HG03575 (cell line): ENCODE results near the gene ALKBH5.

ENCODE experiments used
- ATAC-seq: cut with Tn5 transposase; IDR thresholded peaks from one replicate; pipeline ENCODE4 v1.9.1; 2021; ENCODE audit not compliant: unreplicated experiment, insufficient number of reproducible peaks, low FRiP score; ENCODE audit errors: extremely low read depth

Gene ALKBH5

DNA sequence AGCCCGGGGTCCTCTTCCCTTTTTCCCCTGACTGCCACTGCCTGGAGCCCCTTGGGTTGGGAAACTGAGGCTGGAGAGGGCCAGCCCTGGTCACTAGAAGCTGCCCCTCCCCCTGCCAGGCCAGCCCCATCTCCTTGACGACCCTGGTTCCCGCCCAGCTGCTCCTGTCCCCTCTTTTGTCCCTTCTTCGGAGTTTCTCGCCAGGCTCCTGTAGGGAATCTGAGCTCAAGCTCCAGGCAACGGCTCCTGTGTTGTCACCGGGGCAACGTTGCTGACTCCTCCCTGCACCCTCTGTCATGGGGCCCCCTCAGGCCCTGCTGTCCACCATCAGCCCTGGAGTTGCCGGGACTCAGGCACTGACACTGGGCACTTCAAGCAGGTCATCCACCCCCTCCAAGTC is 47.5 kb downstream of the ALKBH5 start:
- no peak for ATAC-seq

- ATAC-seq = no peak
These were observed 50.3 kb downstream of the ALKBH5 start for GRCh38 chr17:18233803-18234518.

DNA sequence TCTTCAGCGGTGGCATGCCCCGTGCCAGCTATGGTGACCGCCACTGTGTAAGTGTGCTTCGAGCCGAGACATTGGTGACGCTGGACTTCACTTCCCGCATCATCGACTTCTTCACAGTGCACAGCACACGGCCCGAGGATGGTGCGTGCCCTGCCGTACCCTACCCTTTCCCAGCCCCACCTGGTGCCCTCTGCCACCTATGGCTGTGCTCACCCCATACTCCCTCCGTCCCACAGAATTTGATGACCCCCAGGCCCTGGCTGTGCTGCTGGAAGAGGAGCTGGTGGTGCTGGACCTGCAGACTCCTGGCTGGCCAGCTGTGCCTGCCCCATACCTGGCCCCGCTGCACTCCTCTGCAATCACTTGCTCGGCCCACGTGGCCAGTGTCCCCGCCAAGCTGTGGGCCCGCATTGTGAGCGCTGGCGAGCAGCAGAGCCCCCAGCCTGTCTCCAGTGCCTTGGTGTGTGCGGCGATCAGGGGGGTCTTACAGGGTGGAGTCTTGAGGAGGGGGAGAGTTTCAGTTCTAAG is 51.3 kb downstream of the ALKBH5 start:
- ATAC-seq = no peak

GRCh38 chr17:18235743-18236256 is 52.2 kb downstream of the ALKBH5 start:
- ATAC-seq = no peak

GRCh38 chr17:18236494-18236893 is 52.9 kb downstream of the ALKBH5 start:
- no peak for ATAC-seq

DNA sequence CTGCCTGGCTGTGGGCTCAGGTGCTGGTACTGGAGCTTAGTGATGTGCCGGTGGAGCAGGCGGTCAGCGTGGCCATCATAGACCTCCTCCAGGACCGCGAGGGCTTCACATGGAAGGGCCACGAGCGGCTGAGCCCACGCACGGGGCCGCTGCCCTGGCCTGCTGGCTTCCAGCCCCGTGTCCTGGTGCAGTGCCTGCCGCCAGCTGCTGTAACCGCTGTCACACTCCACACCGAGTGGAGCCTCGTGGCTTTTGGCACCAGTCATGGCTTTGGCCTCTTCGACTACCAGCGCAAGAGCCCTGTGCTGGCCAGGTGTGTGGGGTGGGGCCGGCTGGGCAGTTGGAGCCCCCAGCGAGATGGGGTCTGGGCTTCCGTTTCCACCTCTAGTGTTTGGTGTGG is 53.8 kb downstream of the ALKBH5 start:
- ATAC-seq = no peak

DNA sequence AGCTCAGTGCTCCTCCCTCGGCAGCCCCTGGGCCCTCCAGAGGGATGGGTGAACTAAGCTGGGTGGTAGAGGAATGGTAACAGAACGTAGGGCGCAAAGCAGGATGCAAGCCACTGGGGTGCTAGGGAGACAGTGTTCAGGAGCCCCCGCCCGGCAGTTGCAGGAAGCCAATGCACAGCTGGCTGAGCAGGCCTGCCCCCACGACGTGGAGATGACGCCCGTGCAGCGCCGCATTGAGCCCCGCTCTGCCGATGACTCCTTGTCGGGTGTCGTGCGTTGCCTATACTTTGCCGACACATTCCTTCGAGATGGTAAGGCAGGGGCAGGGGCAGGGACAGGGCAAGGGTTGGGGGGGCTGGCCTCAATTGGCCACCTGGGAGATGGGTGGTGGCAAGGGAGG is 54.7 kb downstream of the ALKBH5 start:
- ATAC-seq = no peak

GRCh38 chr17:18240449-18240848 is 56.8 kb downstream of the ALKBH5 start:
- no peak for ATAC-seq

DNA sequence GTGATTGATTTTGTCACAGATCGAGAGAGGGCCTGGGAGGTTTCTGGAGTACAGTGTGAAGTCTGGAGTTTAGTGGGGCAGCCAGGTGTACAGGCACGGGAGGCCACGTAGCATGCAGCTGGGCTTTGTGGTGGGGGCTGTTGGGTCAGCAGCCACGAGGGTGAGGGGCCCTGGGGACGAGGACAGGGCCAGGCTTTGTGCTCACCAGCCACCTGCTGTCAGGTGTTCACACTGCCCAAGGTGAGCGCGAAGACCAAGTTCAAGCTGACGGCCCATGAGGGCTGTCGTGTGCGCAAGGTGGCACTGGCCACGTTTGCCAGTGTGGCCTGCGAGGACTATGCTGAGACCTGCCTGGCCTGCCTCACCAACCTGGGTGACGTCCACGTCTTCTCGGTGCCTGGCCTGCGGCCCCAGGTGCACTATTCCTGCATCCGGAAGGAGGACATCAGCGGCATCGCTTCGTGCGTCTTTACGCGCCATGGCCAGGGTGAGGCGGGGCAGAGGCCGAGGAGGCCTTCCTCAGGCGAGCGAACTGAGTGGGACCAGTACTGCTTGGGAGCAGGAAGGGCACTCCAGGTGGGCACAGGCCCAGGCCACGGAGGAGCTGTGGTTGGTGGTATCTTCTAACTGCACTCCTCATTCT is 57.7 kb downstream of the ALKBH5 start:
- no peak for ATAC-seq

DNA sequence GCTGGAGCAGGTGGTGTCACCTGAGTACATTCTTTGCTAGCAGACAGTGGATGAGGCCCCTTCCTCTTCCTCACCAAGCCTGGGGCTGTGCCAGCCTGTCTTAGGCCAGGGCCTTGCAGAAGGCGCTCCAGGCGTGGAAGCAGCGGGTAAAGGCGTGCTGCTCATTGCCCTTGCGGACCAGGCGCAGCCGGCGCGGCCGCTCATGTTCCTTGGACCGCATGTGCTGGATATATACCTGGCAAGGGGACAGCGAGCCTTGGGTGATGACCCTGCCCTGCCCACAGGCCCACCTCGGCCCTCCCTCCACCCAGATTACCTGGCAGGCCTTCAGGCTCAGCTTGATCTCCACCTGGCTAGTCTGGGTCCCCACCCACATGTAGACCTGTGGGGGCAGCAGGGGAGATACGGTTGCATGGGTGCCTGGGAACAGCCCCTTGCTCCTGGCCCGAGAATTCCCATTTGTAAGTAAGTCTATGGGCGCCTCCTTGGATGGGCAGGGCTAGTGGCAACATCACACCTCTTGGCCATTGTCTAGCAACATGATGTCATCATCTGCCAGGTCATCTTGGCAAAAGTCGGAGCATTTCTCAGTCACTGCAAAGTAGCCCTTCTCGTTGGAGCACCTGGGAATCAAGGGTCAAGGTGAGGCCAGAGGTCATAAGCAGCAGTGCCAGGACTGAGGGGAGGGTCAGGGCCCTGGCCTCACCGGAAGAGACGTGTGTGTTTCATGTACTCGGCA is 61.6 kb downstream of the ALKBH5 start:
- ATAC-seq = no peak

DNA sequence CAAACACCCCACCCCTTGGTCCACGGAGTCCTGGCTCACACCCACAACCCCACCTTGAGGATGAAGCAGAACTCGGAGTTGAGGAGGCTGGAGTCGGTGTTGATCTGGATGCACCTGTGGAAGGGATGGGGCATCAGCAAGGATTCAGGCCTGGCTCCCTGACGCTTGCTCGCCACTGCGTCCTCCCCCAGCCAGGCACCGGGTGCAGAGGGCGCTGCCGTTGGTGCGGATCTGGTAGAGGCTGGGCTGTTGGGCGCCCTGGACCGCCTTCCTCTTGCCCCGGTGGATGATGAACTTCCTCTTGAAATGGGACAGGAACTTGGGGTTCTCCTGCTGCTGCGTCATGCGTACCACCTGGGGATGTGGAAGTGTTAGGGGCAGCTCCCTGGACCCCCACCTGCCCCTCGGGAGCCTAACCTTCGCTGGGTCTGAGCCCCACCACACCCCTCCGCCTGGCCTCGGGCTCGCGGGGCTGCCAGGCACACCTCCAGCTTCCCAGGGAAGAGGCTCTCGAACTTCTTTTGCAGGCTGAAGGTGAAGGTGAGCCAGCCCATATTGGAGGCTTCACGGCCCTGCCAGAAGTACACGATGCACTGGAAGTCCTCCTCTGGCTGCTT is 62.6 kb downstream of the ALKBH5 start:
- no peak for ATAC-seq

GRCh38 chr17:18246880-18247612 is 63.4 kb downstream of the ALKBH5 start:
- no peak for ATAC-seq

DNA sequence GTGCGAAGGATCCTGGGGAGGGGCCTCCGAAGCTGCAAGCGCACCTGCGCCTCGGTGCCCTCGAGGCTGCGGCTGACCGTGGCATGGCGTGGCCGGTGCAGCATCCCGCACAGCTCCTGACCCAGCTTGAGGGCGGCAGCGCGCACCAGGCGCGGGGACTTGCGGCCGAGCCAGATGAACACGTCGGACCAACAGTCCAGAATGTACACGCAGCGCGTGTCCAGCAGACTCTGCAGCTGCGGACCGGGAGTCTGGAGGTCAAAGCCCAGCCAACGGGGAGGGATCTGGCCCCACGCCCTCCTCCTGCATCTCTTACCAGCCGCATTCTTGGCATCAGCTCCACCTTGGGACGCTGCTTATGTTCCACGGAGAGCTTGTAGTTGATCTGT is 64.0 kb downstream of the ALKBH5 start:
- no peak for ATAC-seq

GRCh38 chr17:18248300-18248731 is 64.7 kb downstream of the ALKBH5 start:
- no peak for ATAC-seq

DNA sequence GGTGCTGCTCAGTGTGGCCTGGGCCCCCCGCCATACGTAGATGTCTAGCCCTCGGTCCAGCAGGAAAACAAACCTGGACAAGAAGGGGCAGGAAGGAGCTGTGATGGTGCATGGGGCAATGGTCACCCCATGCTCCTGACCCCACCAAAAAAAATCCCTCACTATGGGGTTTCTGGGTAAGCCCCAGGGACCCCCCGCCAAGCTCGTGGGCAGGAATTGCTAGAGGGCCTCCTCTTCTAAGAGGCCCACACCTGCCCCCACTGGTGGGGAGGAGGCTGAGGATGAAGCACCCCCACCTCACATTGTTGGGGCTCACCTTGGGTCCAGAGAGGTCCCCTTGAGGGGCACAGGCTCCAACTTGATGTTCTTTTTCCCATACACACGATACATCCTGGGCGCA is 65.2 kb downstream of the ALKBH5 start:
- ATAC-seq = no peak

- ATAC-seq = no peak
These were observed 66.6 kb downstream of the ALKBH5 start for GRCh38 chr17:18250259-18250658.

DNA sequence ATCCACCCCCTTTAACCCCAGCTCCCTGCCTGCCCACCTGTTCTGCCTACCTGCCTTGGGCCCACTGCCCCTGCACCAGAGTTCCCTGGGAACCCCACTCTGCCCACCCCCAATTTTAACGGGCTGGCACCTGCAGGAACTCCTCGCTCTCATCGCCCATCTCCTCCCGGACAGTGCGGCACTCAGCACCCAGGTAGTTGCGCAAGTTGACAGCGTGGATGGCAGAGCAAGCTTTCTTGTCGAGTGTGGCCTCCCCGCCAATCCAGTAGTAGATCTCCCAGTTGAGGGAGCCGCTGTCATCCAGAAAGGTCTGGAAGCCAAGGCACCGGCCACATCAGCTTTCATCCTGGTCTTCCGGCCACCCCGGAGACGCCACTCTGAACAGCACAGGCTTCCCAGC is 67.1 kb downstream of the ALKBH5 start:
- ATAC-seq = no peak

GRCh38 chr17:18251204-18251603 is 67.6 kb downstream of the ALKBH5 start:
- no peak for ATAC-seq

DNA sequence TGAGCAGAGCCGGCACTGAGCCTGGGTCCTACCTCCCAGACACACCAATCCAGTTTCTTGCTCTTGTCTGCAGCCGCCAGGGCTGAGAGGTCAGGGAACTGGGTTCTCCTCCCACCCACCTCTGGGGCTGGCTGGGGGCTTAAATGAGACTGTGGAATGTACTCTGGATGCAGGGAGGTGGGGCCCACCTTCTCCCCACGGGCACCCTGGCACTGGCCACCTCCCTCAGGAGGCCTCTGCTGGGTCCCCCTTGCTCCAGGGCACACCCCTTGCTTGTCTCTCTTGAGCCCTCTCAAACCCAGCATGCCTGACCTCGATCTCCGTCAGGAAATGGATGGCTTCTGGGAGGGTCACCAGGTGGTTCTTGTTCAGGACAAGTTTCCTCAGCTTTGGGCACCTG is 68.5 kb downstream of the ALKBH5 start:
- ATAC-seq = no peak
